Body of pancreas (tissue), 4 donors: ENCODE data around the gene RABL2A. TPM values are rescaled to one million over a fixed set of nuclear protein-coding genes. Genes with fewer than 3 reads are reported as not detected.
A peak's percentile ranks its signal among the peaks of the same experiment; 100 is the strongest.
"Not testable (repeated sequence)": the region's sequence is repeated elsewhere in the genome, so short reads cannot be mapped to it uniquely, and the experiment has no call there.

Source experiments
- ATAC-seq: fragments of 150-250 bp; one replicate; pipeline ENCODE4 v1.9.1; 2016
- DNase-seq, 4 donors: peaks; one replicate each; pipeline ENCODE4 v3.0.0-alpha.2; 2019
- H3K27ac ChIP-seq, 4 donors: fragments of 200-600 bp; sonication (generic); 1 replicate in 3 of 4; 2 replicates in 1 of 4; pipeline versions ENCODE4 v1.5.1 to v1.6.1; 2016 to 2019; ENCODE audit warnings: mild to moderate bottlenecking in 1 of 4, mixed read lengths in 1 of 4, moderate library complexity in 1 of 4
- H3K27me3 ChIP-seq, 2 donors: fragments of 200-600 bp; sonication (generic); one replicate each; pipeline ENCODE4 v1.6.0; 2016; ENCODE audit warnings: mild to moderate bottlenecking in 1 of 2
- H3K36me3 ChIP-seq, 2 donors: fragments of 200-600 bp; sonication (generic); replicated peaks in 1 of 2; 2 replicates each; pipeline ENCODE4 v1.5.1; 2016; ENCODE audit warnings: low read depth in 2 of 2; ENCODE audit not compliant: insufficient read depth in 1 of 2
- H3K4me1 ChIP-seq: fragments of 200-600 bp; sonication (generic); one replicate; pipeline ENCODE4 v1.6.0; 2016
- H3K4me3 ChIP-seq, 2 donors: fragments of 200-600 bp; sonication (generic); 1 replicate in 1 of 2; 2 replicates in 1 of 2; pipeline ENCODE4 v1.5.1; 2016 to 2019
- H3K9me3 ChIP-seq, 3 donors: fragments of 200-600 bp; sonication (generic); 1 replicate in 2 of 3; 2 replicates in 1 of 3; pipeline ENCODE4 v1.5.1; 2016
- CTCF ChIP-seq, 7 experiments: fragments of 450-650 bp in 4 of 7; fragments of 200-600 bp in 3 of 7; sonication (generic) in 3 of 7; IDR thresholded peaks; one replicate each; pipeline ENCODE4 v1.5.1; 2016 to 2019; ENCODE audit warnings: antibody characterized with exemption in 7 of 7
- POLR2A ChIP-seq, 3 donors: fragments of 450-650 bp; IDR thresholded peaks; one replicate each; pipeline ENCODE4 v1.6.1; 2016; ENCODE audit warnings: antibody characterized with exemption in 3 of 3, mild to moderate bottlenecking in 2 of 3
- WGBS, 2 donors: methylation state at CpG; one replicate each; pipeline ENCODE4 v1.1.5; 2017; 5-methylcytosine and 5-hydroxymethylcytosine counted together
- intact Hi-C: fragments of 100-400 bp; cut with DNase I; formaldehyde crosslinking; loops from one replicate; pipeline ENCODE4 v1.15.1; 2023
- total RNA-seq, 2 donors: library from RNA; depleted of rRNA; stranded (reverse); fragments of >200 nt; gene quantifications; one replicate each; pipeline ENCODE4 v1.1.0, GENCODE V29; 2016

The RABL2A gene
- total RNA-seq = 10 to 100 TPM; 15.0 to 23.1 TPM

- H3K36me3 ChIP-seq, H3K9me3 ChIP-seq, intact Hi-C loops, H3K27me3 ChIP-seq, H3K4me1 ChIP-seq: not testable (repeated sequence)
- DNase-seq (peak; percentile 84 to 88 (median 86)), ATAC-seq (peak; percentile 100)
- peak within 1 kb of the TSS in 1 of 2 donors; percentile 27 for H3K4me3 ChIP-seq
- peak within 1 kb of the TSS in 1 of 4 donors; percentile 52 for H3K27ac ChIP-seq
- WGBS, 2 donors = 0% methylated on average over 2 to 34 of the region's 51 CpGs
- TF ChIP-seq POLR2A (IDR thresholded peaks at IDR 0.05) (peak in 2 of 3 donors; percentile 26 to 30), CTCF (IDR thresholded peaks at IDR 0.05) (peak in 1 of 7 experiments; percentile 7)
Observed at GRCh38 chr2:113626616-113627330, at the start of gene RABL2A. TSS of gene RABL2A (plus strand) at chr2:113627266. CDS start at chr2:113628607, 1,341 bp downstream.

DNA sequence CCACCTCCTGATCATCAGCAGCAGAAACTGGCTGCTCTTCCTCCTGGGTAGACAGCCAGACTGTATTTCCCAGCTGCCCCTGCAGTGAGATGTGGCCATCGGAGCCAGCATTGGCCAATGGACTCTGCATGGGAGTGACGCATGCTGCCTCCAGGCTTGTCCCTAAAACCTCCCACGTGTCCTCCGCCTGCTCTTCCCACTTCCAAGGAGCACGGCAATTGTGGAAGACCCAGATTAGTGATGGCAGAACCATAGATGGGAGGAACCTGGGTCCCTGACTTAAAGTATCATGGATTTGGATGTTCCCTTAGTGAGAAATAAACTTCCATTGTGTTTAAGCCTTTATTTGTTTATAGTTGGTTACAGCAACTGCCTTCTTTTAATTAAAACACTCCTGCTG is 48.6 kb upstream of the RABL2A start:
- intact Hi-C loops, ATAC-seq, H3K4me3 ChIP-seq, H3K4me1 ChIP-seq, H3K36me3 ChIP-seq, H3K9me3 ChIP-seq, H3K27me3 ChIP-seq, H3K27ac ChIP-seq: not testable (repeated sequence)
- peak in 3 of 4 donors; percentile 19 to 43 (median 25) for DNase-seq
- 46 to 52% methylated on average over 5 of the region's 5 CpGs for WGBS, 2 donors

GRCh38 chr2:113582473-113582872 is 44.6 kb upstream of the RABL2A start:
- DNase-seq, H3K36me3 ChIP-seq, ATAC-seq, H3K9me3 ChIP-seq, H3K4me3 ChIP-seq, H3K4me1 ChIP-seq, intact Hi-C loops, H3K27me3 ChIP-seq, H3K27ac ChIP-seq: not testable (repeated sequence)
- 66 to 75% methylated on average over 3 of the region's 3 CpGs for WGBS, 2 donors

DNA sequence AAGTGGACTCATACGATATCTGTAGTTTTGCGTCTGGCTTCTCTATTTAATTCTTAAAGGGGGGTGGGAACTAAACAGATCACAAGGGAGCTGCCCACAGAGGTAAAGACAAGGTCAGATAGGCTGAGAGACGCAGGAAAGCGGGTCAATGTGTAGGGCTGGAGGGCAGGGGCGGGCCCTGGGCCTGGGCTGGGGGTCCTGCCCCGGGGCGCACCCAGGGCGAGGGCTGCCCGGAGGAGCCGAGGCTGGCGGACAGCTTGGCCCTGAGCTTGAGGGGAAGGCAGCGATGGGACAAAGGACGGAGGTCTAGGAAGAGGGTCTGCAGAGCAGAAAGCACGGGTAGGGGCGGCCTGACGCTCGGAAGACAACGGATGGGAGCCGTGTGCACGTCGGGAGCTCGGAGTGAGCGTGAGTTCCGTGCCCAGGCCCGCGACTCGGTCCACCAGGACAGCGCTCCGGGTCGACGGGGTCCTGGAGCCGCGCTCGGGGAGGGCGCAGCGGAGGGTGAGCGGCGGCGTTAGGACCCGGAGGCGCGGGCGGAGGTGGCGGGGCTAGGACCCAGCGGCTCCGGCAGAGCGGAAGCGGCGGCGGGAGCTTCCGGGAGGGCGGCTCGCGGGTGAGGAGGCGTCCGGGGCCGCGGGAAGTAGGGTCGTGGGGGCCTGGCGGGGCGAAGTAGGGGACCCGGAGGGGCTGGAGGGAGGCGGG is 43.4 kb upstream of the RABL2A start:
- WGBS, 2 donors = 2 to 4% methylated on average over 17 to 52 of the region's 63 CpGs
- H3K36me3 ChIP-seq, H3K4me1 ChIP-seq, H3K27me3 ChIP-seq, H3K9me3 ChIP-seq, intact Hi-C loops, ATAC-seq: not testable (repeated sequence)
- peak in 2 of 3 donors; percentile 46 to 61 for TF ChIP-seq POLR2A (IDR thresholded peaks at IDR 0.05)
- Histone ChIP-seq H3K27ac (peak overlapping the region in 3 of 4 donors; percentile 55 to 61 (median 58)), H3K4me3 (peak overlapping the region; percentile 98)
- DNase-seq = peak; percentile 73 to 81 (median 76)

GRCh38 chr2:113584311-113585092 is 42.6 kb upstream of the RABL2A start:
- H3K4me1 ChIP-seq, DNase-seq, H3K27me3 ChIP-seq, H3K9me3 ChIP-seq, H3K36me3 ChIP-seq, ATAC-seq, intact Hi-C loops: not testable (repeated sequence)
- H3K4me3 ChIP-seq = peak overlapping the region; percentile 26 to 48
- peak overlapping the region in 3 of 4 donors; percentile 55 to 61 (median 58) for H3K27ac ChIP-seq
- 1 to 5% methylated on average over 10 to 26 of the region's 47 CpGs for WGBS, 2 donors

- WGBS, 2 donors = 40 to 49% methylated on average over 3 of the region's 3 CpGs
- peak; percentile 53 to 70 (median 62) for DNase-seq
- H3K27ac ChIP-seq, intact Hi-C loops, H3K9me3 ChIP-seq, H3K4me3 ChIP-seq, ATAC-seq, H3K36me3 ChIP-seq, H3K27me3 ChIP-seq: not testable (repeated sequence)
- H3K4me1 ChIP-seq = peaks cover 13% of the 10 kb centered on the region
- TF ChIP-seq CTCF (IDR thresholded peaks at IDR 0.05) = peak in 6 of 7 experiments; percentile 46 to 56 (median 50)
Observed at GRCh38 chr2:113587201-113587600, 39.9 kb upstream of the RABL2A start.

GRCh38 chr2:113589591-113589990 is 37.5 kb upstream of the RABL2A start:
- H3K4me1 ChIP-seq = peaks cover 13% of the 10 kb centered on the region
- intact Hi-C loops, H3K27me3 ChIP-seq, H3K36me3 ChIP-seq, H3K9me3 ChIP-seq, H3K4me3 ChIP-seq, ATAC-seq, H3K27ac ChIP-seq: not testable (repeated sequence)
- peak in 3 of 4 donors; percentile 12 to 57 (median 56) for DNase-seq
- 40 to 94% methylated on average over 2 to 3 of the region's 7 CpGs for WGBS, 2 donors

- H3K4me3 ChIP-seq, DNase-seq, H3K4me1 ChIP-seq, H3K36me3 ChIP-seq, H3K9me3 ChIP-seq, H3K27ac ChIP-seq, intact Hi-C loops, ATAC-seq, H3K27me3 ChIP-seq: not testable (repeated sequence)
- 78% methylated on average over 2 of the region's 9 CpGs; no CpG with 5 or more reads in 1 of the 2 donors for WGBS, 2 donors
Observed at GRCh38 chr2:113591926-113592325, 35.1 kb upstream of the RABL2A start.

- H3K9me3 ChIP-seq, H3K27me3 ChIP-seq, intact Hi-C loops, H3K36me3 ChIP-seq, H3K27ac ChIP-seq, ATAC-seq, H3K4me1 ChIP-seq, DNase-seq, H3K4me3 ChIP-seq: not testable (repeated sequence)
- 58 to 75% methylated on average over 4 to 6 of the region's 6 CpGs for WGBS, 2 donors
Observed at GRCh38 chr2:113593280-113593679, 33.8 kb upstream of the RABL2A start.
